ENCODE measurements around the gene SIRPB1.

DNA sequence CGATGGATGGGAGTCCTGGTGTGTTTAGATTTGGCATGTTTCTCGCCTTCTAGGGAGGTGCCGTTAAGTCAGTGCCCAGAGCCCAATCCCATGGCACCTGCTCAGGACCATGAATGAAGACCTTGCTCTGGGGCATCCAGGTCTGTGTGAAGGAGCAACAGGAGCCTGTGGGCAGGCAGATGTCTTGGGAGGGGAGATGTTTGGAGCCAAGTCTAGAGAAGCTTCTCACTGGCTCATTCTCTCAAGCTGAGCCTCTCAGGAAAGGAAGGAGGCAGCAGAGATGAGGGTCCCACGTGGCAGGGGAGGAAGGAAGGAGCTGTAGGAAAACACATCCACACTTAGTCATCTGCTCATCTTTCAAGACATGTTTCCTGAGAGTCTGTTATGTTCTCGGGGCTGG is 9.5 kb upstream of the SIRPB1 start:
- TF ChIP-seq, protein P1, sequence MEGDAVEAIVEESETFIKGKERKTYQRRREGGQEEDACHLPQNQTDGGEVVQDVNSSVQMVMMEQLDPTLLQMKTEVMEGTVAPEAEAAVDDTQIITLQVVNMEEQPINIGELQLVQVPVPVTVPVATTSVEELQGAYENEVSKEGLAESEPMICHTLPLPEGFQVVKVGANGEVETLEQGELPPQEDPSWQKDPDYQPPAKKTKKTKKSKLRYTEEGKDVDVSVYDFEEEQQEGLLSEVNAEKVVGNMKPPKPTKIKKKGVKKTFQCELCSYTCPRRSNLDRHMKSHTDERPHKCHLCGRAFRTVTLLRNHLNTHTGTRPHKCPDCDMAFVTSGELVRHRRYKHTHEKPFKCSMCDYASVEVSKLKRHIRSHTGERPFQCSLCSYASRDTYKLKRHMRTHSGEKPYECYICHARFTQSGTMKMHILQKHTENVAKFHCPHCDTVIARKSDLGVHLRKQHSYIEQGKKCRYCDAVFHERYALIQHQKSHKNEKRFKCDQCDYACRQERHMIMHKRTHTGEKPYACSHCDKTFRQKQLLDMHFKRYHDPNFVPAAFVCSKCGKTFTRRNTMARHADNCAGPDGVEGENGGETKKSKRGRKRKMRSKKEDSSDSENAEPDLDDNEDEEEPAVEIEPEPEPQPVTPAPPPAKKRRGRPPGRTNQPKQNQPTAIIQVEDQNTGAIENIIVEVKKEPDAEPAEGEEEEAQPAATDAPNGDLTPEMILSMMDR (IDR thresholded peaks at IDR 0.05) = no peak
- TF ChIP-seq POLR2A (IDR thresholded peaks at IDR 0.05) = no peak

Measured in testis (tissue), 2 donors.